OCI-LY3 (cell line): ENCODE data around the gene CC2D1A.
"Not testable (repeated sequence)": the region's sequence is repeated elsewhere in the genome, so short reads cannot be mapped to it uniquely, and the experiment has no call there.

ENCODE experiments used
- EZH2phosphoT487 ChIP-seq: fragments of 200-600 bp; shearing (Covaris generic); IDR thresholded peaks from 2 replicates; pipeline ENCODE4 v1.6.1; 2018; ENCODE audit warnings: antibody characterized with exemption, mixed run types, low read depth
- TF ChIP-seq, protein P1 (sequence below): fragments of 200-600, 300-600 bp; sonication (generic); IDR thresholded peaks from 2 replicates; pipeline ENCODE4 v1.5.1; 2014; ENCODE audit warnings: antibody characterized with exemption, low read length, low read depth

DNA sequence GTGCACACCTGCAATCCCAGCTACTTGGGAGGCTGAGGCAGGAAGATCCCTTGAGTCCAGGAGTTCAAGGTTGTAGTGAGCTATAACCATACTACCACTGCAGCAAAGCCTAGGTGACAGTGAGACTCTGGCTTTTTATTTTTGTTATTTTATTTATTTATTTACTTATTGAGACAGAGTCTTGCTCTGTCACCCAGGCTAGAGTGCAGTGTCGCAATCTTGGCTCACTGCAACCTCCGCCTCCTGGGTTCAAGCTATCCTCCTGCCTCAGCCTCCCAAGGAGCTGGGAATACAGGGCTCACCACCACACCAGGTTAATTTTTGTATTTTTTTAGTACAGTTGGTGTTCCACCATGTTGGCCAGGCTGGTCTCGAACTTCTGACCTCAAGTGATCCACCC, 67.5 kb downstream of the CC2D1A start:
- TF ChIP-seq, protein P1, sequence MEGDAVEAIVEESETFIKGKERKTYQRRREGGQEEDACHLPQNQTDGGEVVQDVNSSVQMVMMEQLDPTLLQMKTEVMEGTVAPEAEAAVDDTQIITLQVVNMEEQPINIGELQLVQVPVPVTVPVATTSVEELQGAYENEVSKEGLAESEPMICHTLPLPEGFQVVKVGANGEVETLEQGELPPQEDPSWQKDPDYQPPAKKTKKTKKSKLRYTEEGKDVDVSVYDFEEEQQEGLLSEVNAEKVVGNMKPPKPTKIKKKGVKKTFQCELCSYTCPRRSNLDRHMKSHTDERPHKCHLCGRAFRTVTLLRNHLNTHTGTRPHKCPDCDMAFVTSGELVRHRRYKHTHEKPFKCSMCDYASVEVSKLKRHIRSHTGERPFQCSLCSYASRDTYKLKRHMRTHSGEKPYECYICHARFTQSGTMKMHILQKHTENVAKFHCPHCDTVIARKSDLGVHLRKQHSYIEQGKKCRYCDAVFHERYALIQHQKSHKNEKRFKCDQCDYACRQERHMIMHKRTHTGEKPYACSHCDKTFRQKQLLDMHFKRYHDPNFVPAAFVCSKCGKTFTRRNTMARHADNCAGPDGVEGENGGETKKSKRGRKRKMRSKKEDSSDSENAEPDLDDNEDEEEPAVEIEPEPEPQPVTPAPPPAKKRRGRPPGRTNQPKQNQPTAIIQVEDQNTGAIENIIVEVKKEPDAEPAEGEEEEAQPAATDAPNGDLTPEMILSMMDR = not testable (repeated sequence)
- not testable (repeated sequence) for TF ChIP-seq EZH2phosphoT487
